ENCODE measurements around the gene ARID4B.

DNA sequence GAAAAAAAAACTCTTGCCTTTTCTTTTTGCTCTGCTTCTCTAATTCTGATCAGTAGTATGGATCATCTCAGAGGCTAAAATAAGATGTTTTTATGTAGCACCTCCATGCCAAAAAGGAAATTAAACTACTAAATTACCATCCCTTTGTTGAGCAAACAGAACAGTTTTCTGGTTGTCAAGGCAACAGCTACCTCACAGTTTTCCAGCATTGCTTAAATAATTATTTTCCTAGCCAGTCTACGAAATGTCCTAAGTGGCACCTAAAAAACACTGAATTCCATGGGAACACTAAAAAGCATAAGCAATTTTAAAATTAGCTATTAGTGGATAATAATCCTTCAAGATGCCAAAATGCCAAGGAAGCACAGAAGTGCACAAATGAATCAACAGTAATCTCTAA is 61.7 kb downstream of the ARID4B start:
- TF ChIP-seq, protein P1, sequence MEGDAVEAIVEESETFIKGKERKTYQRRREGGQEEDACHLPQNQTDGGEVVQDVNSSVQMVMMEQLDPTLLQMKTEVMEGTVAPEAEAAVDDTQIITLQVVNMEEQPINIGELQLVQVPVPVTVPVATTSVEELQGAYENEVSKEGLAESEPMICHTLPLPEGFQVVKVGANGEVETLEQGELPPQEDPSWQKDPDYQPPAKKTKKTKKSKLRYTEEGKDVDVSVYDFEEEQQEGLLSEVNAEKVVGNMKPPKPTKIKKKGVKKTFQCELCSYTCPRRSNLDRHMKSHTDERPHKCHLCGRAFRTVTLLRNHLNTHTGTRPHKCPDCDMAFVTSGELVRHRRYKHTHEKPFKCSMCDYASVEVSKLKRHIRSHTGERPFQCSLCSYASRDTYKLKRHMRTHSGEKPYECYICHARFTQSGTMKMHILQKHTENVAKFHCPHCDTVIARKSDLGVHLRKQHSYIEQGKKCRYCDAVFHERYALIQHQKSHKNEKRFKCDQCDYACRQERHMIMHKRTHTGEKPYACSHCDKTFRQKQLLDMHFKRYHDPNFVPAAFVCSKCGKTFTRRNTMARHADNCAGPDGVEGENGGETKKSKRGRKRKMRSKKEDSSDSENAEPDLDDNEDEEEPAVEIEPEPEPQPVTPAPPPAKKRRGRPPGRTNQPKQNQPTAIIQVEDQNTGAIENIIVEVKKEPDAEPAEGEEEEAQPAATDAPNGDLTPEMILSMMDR (conservative IDR thresholded peaks at IDR 0.05; ENCODE audit: low read length): no peak
- TF ChIP-seq EZH2phosphoT487 (IDR thresholded peaks at IDR 0.05; ENCODE audit: borderline replicate concordance, low read depth, low read length): no peak
